SK-N-SH treated with all-trans-retinoic acid at 6 μM for 48 hours (cell line): Measurements from ENCODE around the gene PADI3.

Experiments
- ATAC-seq: fragments of 200-7000 bp; cut with Tn5 transposase; 3 replicates; pipeline ENCODE4 v1.9.1; 2020; ENCODE audit warnings: mild to moderate bottlenecking, moderate library complexity
- ARNTL ChIP-seq: fragments of 450-650 bp; formaldehyde crosslinking; IDR thresholded peaks from 2 replicates; pipeline ENCODE4 v1.5.0; 2020; ENCODE audit warnings: low read depth, mild to moderate bottlenecking, moderate library complexity, borderline replicate concordance
- BACH2 ChIP-seq: fragments of 250-450 bp; sonication (Bioruptor Pico); IDR thresholded peaks from 2 replicates; pipeline ENCODE4 v1.9.0; 2021; ENCODE audit warnings: mild to moderate bottlenecking, borderline replicate concordance
- CSDC2 ChIP-seq: fragments of 250-450 bp; sonication (Bioruptor Pico); IDR thresholded peaks from 2 replicates; pipeline ENCODE4 v1.5.0; 2020; ENCODE audit warnings: mild to moderate bottlenecking, moderate library complexity
- ESRRG ChIP-seq: fragments of 250-450 bp; sonication (Bioruptor Pico); IDR thresholded peaks from 2 replicates; pipeline ENCODE4 v1.6.1; 2021; ENCODE audit warnings: mild to moderate bottlenecking
- ISL1 ChIP-seq: fragments of 250-450 bp; sonication (Bioruptor Pico); IDR thresholded peaks from 2 replicates; pipeline ENCODE4 v2.1.2; 2022; ENCODE audit warnings: mild to moderate bottlenecking, moderate library complexity
- OSR1 ChIP-seq: fragments of 250-450 bp; sonication (Bioruptor Pico); IDR thresholded peaks from 2 replicates; pipeline ENCODE4 v1.8.0; 2022; ENCODE audit warnings: moderate library complexity, mild to moderate bottlenecking, inconsistent platforms
- PPARA ChIP-seq: fragments of 250-450 bp; sonication (Bioruptor Pico); IDR thresholded peaks from 2 replicates; pipeline ENCODE4 v1.5.0; 2020; ENCODE audit warnings: mild to moderate bottlenecking, borderline replicate concordance
- RARB ChIP-seq: fragments of 250-450 bp; sonication (Bioruptor Pico); IDR thresholded peaks from 2 replicates; pipeline ENCODE4 v1.8.0; 2021; ENCODE audit warnings: mild to moderate bottlenecking, moderate library complexity
- SNAI2 ChIP-seq: fragments of 250-450 bp; sonication (Bioruptor Pico); IDR thresholded peaks from 2 replicates; pipeline ENCODE4 v1.5.0; 2020; ENCODE audit warnings: mild to moderate bottlenecking, moderate library complexity
- TCF4 ChIP-seq: fragments of 250-450 bp; sonication (Bioruptor Pico); IDR thresholded peaks from 2 replicates; pipeline ENCODE4 v1.8.0; 2021; ENCODE audit warnings: mild to moderate bottlenecking, moderate library complexity, borderline replicate concordance
- TOX ChIP-seq: fragments of 250-450 bp; sonication (Bioruptor Pico); IDR thresholded peaks from 2 replicates; pipeline ENCODE4 v1.8.0; 2021; ENCODE audit warnings: mild to moderate bottlenecking, moderate library complexity, borderline replicate concordance
- ZC3H10 ChIP-seq: fragments of 250-450 bp; sonication (Bioruptor Pico); IDR thresholded peaks from 2 replicates; pipeline ENCODE4 v1.5.1; 2021; ENCODE audit warnings: mild to moderate bottlenecking, moderate library complexity
- ZFP3 ChIP-seq: fragments of 250-450 bp; sonication (Bioruptor Pico); IDR thresholded peaks from 2 replicates; pipeline ENCODE4 v1.5.0; 2020; ENCODE audit warnings: mild to moderate bottlenecking, moderate library complexity
- ZFP30 ChIP-seq: fragments of 450-650 bp; formaldehyde crosslinking; IDR thresholded peaks from 2 replicates; pipeline ENCODE4 v1.5.0; 2022; ENCODE audit warnings: mild to moderate bottlenecking, moderate library complexity
- ZNF565 ChIP-seq: fragments of 450-650 bp; formaldehyde crosslinking; conservative IDR thresholded peaks from 2 replicates; pipeline ENCODE4 v1.5.0; 2020; ENCODE audit warnings: low read depth, mild to moderate bottlenecking, moderate library complexity
- ZNF8 ChIP-seq: fragments of 450-650 bp; formaldehyde crosslinking; IDR thresholded peaks from 2 replicates; pipeline ENCODE4 v1.5.0; 2020; ENCODE audit warnings: mild to moderate bottlenecking, moderate library complexity
- TF ChIP-seq, protein P1 (sequence below): fragments of 250-450 bp; sonication (Bioruptor Pico); IDR thresholded peaks from 2 replicates; pipeline ENCODE4 v1.5.0; 2020; ENCODE audit warnings: mild to moderate bottlenecking, moderate library complexity
- TF ChIP-seq, protein P2 (sequence below): fragments of 250-450 bp; sonication (Bioruptor Pico); IDR thresholded peaks from 2 replicates; pipeline ENCODE4 v1.8.0; 2021; ENCODE audit warnings: low read depth, mild to moderate bottlenecking, moderate library complexity, borderline replicate concordance
- TF ChIP-seq, protein P3 (sequence below): fragments of 250-450 bp; sonication (Bioruptor Pico); IDR thresholded peaks from 2 replicates; pipeline ENCODE4 v1.8.0; 2020; ENCODE audit warnings: mild to moderate bottlenecking, moderate library complexity, borderline replicate concordance
- TF ChIP-seq, protein P4 (sequence below): fragments of 250-450 bp; sonication (Bioruptor Pico); IDR thresholded peaks from 2 replicates; pipeline ENCODE4 v1.5.1; 2020; ENCODE audit warnings: low read depth, mild to moderate bottlenecking, moderate library complexity

Gene PADI3

DNA sequence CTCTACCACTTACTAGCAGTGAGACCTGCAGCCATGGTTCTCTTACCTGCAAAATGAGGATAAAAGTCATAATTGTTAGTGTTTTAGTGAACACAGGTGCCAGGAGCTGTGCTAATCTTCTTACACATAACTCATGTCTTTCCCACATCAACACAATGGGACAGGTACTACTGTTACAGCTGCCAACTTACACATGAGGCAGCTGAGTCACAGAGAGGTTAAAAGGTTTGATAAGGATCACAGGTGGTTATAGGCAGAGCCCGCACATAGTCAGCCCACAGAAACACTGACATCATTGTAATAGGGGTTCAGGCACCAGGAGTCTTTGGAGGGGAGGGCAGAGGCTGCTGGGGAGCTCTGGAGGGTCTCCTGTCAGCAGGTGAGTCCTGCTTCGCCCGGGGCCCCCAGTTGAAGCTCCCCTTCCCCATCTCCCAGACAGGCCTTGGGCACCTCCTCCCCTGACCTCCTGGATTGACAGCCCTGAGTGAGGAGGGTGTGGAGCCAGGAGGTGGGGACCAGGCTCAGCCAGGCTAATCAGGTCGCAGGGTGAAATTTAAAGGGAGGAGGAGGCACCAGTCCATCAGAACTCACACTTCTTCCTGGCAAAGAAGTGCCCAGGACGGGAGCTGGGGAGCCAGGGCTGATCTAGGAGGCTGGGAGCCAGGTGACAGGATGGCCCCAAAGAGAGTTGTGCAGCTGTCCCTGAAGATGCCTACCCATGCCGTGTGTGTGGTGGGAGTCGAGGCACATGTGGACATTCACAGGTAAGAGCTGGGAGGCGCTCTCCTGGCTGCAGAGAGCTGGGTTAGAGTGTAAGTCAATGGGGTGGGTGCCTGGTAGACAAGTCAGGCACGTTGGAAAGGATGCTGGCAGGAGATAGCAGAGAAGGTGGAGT lies 44.1 kb upstream of the PADI3 start, which contains the start of gene PADI1:
Gene PADI1 (plus strand): TSS at position 583 of the 895 bp plus-strand sequence. CDS start 90 bp downstream, at position 673.
- no peak for ATAC-seq
- TF ChIP-seq, protein P1, sequence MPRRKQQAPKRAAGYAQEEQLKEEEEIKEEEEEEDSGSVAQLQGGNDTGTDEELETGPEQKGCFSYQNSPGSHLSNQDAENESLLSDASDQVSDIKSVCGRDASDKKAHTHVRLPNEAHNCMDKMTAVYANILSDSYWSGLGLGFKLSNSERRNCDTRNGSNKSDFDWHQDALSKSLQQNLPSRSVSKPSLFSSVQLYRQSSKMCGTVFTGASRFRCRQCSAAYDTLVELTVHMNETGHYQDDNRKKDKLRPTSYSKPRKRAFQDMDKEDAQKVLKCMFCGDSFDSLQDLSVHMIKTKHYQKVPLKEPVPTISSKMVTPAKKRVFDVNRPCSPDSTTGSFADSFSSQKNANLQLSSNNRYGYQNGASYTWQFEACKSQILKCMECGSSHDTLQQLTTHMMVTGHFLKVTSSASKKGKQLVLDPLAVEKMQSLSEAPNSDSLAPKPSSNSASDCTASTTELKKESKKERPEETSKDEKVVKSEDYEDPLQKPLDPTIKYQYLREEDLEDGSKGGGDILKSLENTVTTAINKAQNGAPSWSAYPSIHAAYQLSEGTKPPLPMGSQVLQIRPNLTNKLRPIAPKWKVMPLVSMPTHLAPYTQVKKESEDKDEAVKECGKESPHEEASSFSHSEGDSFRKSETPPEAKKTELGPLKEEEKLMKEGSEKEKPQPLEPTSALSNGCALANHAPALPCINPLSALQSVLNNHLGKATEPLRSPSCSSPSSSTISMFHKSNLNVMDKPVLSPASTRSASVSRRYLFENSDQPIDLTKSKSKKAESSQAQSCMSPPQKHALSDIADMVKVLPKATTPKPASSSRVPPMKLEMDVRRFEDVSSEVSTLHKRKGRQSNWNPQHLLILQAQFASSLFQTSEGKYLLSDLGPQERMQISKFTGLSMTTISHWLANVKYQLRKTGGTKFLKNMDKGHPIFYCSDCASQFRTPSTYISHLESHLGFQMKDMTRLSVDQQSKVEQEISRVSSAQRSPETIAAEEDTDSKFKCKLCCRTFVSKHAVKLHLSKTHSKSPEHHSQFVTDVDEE (CRISPR knock-in tag) = no peak

DNA sequence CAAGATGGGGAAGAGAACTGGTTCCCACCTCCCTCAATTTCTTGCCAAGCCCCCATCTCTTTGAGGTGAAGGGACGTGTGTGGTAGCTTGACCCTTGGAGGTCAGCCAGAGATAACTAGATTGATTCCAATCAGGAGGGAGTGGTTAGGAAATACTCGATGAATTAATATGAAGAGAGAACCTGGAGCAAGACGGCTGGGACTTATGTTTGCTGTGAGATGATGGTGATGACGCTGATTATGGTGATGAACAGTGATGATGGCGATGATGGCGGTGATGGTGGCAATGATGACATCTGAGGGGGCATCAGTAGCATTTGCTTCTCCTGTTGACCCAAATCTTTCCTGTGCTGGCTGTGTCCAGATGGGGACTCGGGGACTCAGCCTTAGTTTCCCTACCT lies 43.2 kb upstream of the PADI3 start:
- no peak for TF ChIP-seq CSDC2 (CRISPR knock-in tag)
- no peak for TF ChIP-seq BACH2
- no peak for TF ChIP-seq ZNF565 (CRISPR knock-in tag)
- no peak for TF ChIP-seq TOX
- TF ChIP-seq, protein P2, sequence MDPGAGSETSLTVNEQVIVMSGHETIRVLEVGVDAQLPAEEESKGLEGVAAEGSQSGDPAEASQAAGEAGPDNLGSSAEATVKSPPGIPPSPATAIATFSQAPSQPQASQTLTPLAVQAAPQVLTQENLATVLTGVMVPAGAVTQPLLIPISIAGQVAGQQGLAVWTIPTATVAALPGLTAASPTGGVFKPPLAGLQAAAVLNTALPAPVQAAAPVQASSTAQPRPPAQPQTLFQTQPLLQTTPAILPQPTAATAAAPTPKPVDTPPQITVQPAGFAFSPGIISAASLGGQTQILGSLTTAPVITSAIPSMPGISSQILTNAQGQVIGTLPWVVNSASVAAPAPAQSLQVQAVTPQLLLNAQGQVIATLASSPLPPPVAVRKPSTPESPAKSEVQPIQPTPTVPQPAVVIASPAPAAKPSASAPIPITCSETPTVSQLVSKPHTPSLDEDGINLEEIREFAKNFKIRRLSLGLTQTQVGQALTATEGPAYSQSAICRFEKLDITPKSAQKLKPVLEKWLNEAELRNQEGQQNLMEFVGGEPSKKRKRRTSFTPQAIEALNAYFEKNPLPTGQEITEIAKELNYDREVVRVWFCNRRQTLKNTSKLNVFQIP = no peak
- TF ChIP-seq ZNF8 (CRISPR knock-in tag) = no peak
- TF ChIP-seq TCF4 = no peak
- TF ChIP-seq, protein P3, sequence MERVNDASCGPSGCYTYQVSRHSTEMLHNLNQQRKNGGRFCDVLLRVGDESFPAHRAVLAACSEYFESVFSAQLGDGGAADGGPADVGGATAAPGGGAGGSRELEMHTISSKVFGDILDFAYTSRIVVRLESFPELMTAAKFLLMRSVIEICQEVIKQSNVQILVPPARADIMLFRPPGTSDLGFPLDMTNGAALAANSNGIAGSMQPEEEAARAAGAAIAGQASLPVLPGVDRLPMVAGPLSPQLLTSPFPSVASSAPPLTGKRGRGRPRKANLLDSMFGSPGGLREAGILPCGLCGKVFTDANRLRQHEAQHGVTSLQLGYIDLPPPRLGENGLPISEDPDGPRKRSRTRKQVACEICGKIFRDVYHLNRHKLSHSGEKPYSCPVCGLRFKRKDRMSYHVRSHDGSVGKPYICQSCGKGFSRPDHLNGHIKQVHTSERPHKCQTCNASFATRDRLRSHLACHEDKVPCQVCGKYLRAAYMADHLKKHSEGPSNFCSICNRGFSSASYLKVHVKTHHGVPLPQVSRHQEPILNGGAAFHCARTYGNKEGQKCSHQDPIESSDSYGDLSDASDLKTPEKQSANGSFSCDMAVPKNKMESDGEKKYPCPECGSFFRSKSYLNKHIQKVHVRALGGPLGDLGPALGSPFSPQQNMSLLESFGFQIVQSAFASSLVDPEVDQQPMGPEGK (CRISPR knock-in tag) = no peak
- TF ChIP-seq SNAI2 (CRISPR knock-in tag) = no peak
- TF ChIP-seq OSR1 = no peak
- no peak for TF ChIP-seq PPARA
- TF ChIP-seq, protein P4, sequence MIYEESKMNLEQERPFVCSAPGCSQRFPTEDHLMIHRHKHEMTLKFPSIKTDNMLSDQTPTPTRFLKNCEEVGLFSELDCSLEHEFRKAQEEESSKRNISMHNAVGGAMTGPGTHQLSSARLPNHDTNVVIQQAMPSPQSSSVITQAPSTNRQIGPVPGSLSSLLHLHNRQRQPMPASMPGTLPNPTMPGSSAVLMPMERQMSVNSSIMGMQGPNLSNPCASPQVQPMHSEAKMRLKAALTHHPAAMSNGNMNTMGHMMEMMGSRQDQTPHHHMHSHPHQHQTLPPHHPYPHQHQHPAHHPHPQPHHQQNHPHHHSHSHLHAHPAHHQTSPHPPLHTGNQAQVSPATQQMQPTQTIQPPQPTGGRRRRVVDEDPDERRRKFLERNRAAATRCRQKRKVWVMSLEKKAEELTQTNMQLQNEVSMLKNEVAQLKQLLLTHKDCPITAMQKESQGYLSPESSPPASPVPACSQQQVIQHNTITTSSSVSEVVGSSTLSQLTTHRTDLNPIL (CRISPR knock-in tag) = no peak

DNA sequence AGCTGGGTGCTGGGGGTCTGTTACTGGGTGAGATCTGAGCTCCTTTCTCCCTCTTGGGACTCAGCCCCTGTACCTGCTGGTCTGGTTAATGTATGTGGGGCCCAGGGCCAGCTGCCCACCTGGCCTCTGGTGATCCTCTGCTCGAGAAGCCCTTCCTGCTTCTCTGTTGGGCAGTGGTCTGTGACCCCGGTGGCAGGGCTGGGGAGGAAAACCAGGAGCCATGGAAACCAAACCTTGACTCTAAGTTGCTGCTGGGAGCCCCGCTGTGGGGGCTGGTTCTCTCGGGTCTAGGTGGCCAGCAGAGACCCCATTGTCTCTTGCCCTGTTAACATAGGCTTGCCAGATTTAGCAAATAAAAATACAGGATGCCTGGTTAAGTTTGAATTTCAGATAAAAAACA lies 42.7 kb upstream of the PADI3 start:
- no peak for ATAC-seq
- TF ChIP-seq OSR1 = no peak
- TF ChIP-seq ZFP3 (CRISPR knock-in tag) = no peak
- no peak for TF ChIP-seq RARB (CRISPR knock-in tag)
- TF ChIP-seq, protein P1 (CRISPR knock-in tag) = no peak
- TF ChIP-seq PPARA = no peak
- no peak for TF ChIP-seq ISL1 (CRISPR knock-in tag)
- TF ChIP-seq ZC3H10 (CRISPR knock-in tag) = no peak
- no peak for TF ChIP-seq SNAI2 (CRISPR knock-in tag)
- TF ChIP-seq ZFP30 (CRISPR knock-in tag) = no peak
- no peak for TF ChIP-seq ESRRG (CRISPR knock-in tag)
- TF ChIP-seq, protein P3 (CRISPR knock-in tag) = no peak
- TF ChIP-seq BACH2 = no peak
- TF ChIP-seq, protein P2 = no peak
- no peak for TF ChIP-seq ARNTL (CRISPR knock-in tag)
- TF ChIP-seq, protein P4 (CRISPR knock-in tag) = no peak

More for the DNA sequence above, 43.2 kb upstream of the PADI3 start:
- no peak for ATAC-seq
